B cell (primary cell): ENCODE data around the gene GMCL2. TPM values are rescaled to one million over a fixed set of nuclear protein-coding genes. Genes with fewer than 3 reads are reported as not detected.

Experiments
- ATAC-seq: fragments of 200-7000 bp; cut with Tn5 transposase; one replicate; pipeline ENCODE4 v1.10.0; 2021; ENCODE audit warnings: low read depth, mild to moderate bottlenecking, moderate number of reproducible peaks, moderate library complexity
- CTCF ChIA-PET: fragments of 350-600 bp; sonication (Branson Sonifier 250); formaldehyde crosslinking; loops from one replicate; lab custom pipeline; 2021; ENCODE audit warnings: antibody characterized with exemption, inconsistent platforms; lab: Charles Lee
- POLR2A ChIA-PET: fragments of 350-600 bp; sonication (Branson Sonifier 250); formaldehyde crosslinking; loops from one replicate; lab custom pipeline; 2021; ENCODE audit warnings: antibody characterized with exemption; lab: Charles Lee
- DNase-seq: peaks from one replicate; pipeline ENCODE4 v3.0.0; 2013
- H2AFZ ChIP-seq: 2 replicates; pipeline ENCODE4 v1.6.1; 2012; ENCODE audit warnings: mild to moderate bottlenecking, low read depth, low read length; ENCODE audit not compliant: insufficient read depth, poor library complexity, severe bottlenecking
- H3K27ac ChIP-seq, 2 donors: 1 replicate in 1 of 2; 2 replicates in 1 of 2; pipeline ENCODE4 v1.5.1; 2012 to 2013; ENCODE audit warnings: low read length in 2 of 2, mild to moderate bottlenecking in 2 of 2, moderate library complexity in 1 of 2
- H3K27me3 ChIP-seq, 4 experiments: fragments of 200-600 bp in 1 of 4; sonication (generic) in 1 of 4; replicated peaks in 1 of 4; 1 replicate in 2 of 4; 2 replicates in 2 of 4; pipeline versions ENCODE4 v1.6.1 to v1.7.0; 2013 to 2016; ENCODE audit warnings: low read length in 3 of 4, mild to moderate bottlenecking in 2 of 4, mixed read lengths in 1 of 4, moderate library complexity in 1 of 4; ENCODE audit not compliant: insufficient read depth in 4 of 4, control insufficient read depth in 3 of 4; ENCODE audit errors: control extremely low read depth in 1 of 4
- H3K36me3 ChIP-seq, 2 experiments: replicated peaks in 1 of 2; 1 replicate in 1 of 2; 2 replicates in 1 of 2; pipeline versions ENCODE4 v1.6.1 to v1.7.1; 2013; ENCODE audit warnings: low read length in 1 of 2; ENCODE audit not compliant: insufficient read depth in 2 of 2, control insufficient read depth in 1 of 2; ENCODE audit errors: control extremely low read depth in 1 of 2, extremely low read depth in 1 of 2
- H3K4me1 ChIP-seq, 2 donors: fragments of 200-600 bp in 1 of 2; sonication (generic) in 1 of 2; 1 replicate in 1 of 2; 2 replicates in 1 of 2; pipeline versions ENCODE4 v1.5.1 to v1.6.1; 2013 to 2017; ENCODE audit warnings: low read length in 2 of 2; ENCODE audit not compliant: control insufficient read depth in 2 of 2, insufficient read depth in 2 of 2
- H3K4me2 ChIP-seq: replicated peaks from 2 replicates; pipeline ENCODE3; 2012; ENCODE audit warnings: mild to moderate bottlenecking, low read depth, low read length; ENCODE audit not compliant: poor library complexity, severe bottlenecking
- H3K4me3 ChIP-seq, 5 experiments: fragments of 200-600 bp in 1 of 5; sonication (generic) in 1 of 5; 1 replicate in 3 of 5; 2 replicates in 2 of 5; pipeline versions ENCODE4 v1.5.1 to v1.7.0; 2011 to 2016; ENCODE audit warnings: low read length in 4 of 5, mild to moderate bottlenecking in 4 of 5, low read depth in 2 of 5, control low read depth in 1 of 5, moderate library complexity in 1 of 5; ENCODE audit not compliant: insufficient read depth in 1 of 5; ENCODE audit errors: control extremely low read depth in 1 of 5, extremely low read depth in 1 of 5
- H3K79me2 ChIP-seq: fragments of 200-600 bp; sonication (generic); one replicate; pipeline ENCODE4 v1.6.0; 2016; ENCODE audit warnings: low read length; ENCODE audit not compliant: control insufficient read depth, insufficient read depth
- H3K9ac ChIP-seq: fragments of 200-600 bp; sonication (generic); 2 replicates; pipeline ENCODE4 v1.6.1; 2017; ENCODE audit warnings: mild to moderate bottlenecking, low read length, moderate library complexity
- H3K9me3 ChIP-seq, 3 donors: one replicate each; pipeline versions ENCODE4 v1.6.1 to v1.7.1; 2013; ENCODE audit warnings: low read length in 2 of 3; ENCODE audit not compliant: control insufficient read depth in 2 of 3, insufficient read depth in 1 of 3; ENCODE audit errors: control extremely low read depth in 1 of 3
- H4K20me1 ChIP-seq: 2 replicates; pipeline ENCODE4 v1.6.0; 2012; ENCODE audit warnings: mild to moderate bottlenecking, low read length; ENCODE audit not compliant: insufficient read depth, control insufficient read depth, poor library complexity, severe bottlenecking
- H3K27ac Mint-ChIP-seq: one replicate; pipeline ENCODE4 v1.8.0; 2021; ENCODE audit warnings: mixed read lengths
- H3K27me3 Mint-ChIP-seq: one replicate; pipeline ENCODE4 v1.8.0; 2021; ENCODE audit warnings: mixed read lengths
- H3K4me1 Mint-ChIP-seq: one replicate; pipeline ENCODE4 v1.8.0; 2021; ENCODE audit warnings: mixed read lengths
- H3K4me3 Mint-ChIP-seq: one replicate; pipeline ENCODE4 v1.8.0; 2021; ENCODE audit warnings: mixed read lengths
- H3K9me3 Mint-ChIP-seq: one replicate; pipeline ENCODE4 v1.8.0; 2022; ENCODE audit warnings: mixed read lengths; ENCODE audit not compliant: insufficient read depth
- EZH2 ChIP-seq: IDR thresholded peaks from 2 replicates; pipeline ENCODE4 v1.6.1; 2012; ENCODE audit warnings: borderline replicate concordance, low read depth, mild to moderate bottlenecking, moderate library complexity, low read length; ENCODE audit not compliant: insufficient read depth, poor library complexity, severe bottlenecking
- WGBS: methylation state at CpG from one replicate; pipeline ENCODE4 v1.1.5; 2013; ENCODE audit warnings: missing lambda C conversion rate; ENCODE audit not compliant: insufficient coverage; 5-methylcytosine and 5-hydroxymethylcytosine counted together
- intact Hi-C: fragments of 100-400 bp; cut with micrococcal nuclease; formaldehyde crosslinking; loops from one replicate; pipeline ENCODE4 v1.10.0; 2022
- polyA plus RNA-seq: library from polyadenylated mRNA; depleted of rRNA; stranded (reverse); fragments of >200 nt; gene quantifications from 2 replicates; pipeline ENCODE4 v1.2.3, GENCODE V29; 2012
- total RNA-seq, 2 donors: library from RNA; stranded (reverse); fragments of 120-200 nt in 1 of 2; gene quantifications; 1 replicate in 1 of 2; 2 replicates in 1 of 2; pipeline versions ENCODE4 v1.2.3 to v1.2.4, GENCODE V29; 2013 to 2022
- TF ChIP-seq, protein P1 (sequence below): fragments of 200-600 bp; IDR thresholded peaks from one replicate; pipeline ENCODE4 v1.8.0; 2022; ENCODE audit warnings: antibody characterized with exemption, mild to moderate bottlenecking

The GMCL2 gene
- total and polyA plus RNA-seq, 2 donors (not counting 1 experiment from before 2014, with no cell fraction given): not detected

GRCh38 chr5:178152491-178153444, 34.4 kb downstream of the GMCL2 start:
- WGBS: 97% methylated on average over 10 of the region's 31 CpGs
- Histone ChIP-seq H3K36me3 (peaks cover 2 to 42% of the 10 kb centered on the region in 2 experiments), H3K9me3 (no peaks in the 10 kb centered on the region), H3K4me1 (peaks cover 12 to 20% of the 10 kb centered on the region in 2 donors), H3K9ac (peak overlapping the region; percentile 78), H2AFZ (peak overlapping the region; percentile 89), H4K20me1 (peaks cover 35% of the 10 kb centered on the region), H3K4me2 (peak overlapping the region; percentile 94), H3K27me3 (no peaks in the 10 kb centered on the region), H3K79me2 (peaks cover 25% of the 10 kb centered on the region), H3K27ac (peak overlapping the region in 1 of 2 donors; percentile 70), H3K4me3 (peak overlapping the region; percentile 69 to 85 (median 75))
- ATAC-seq (no peak), DNase-seq (no peak)
- TF ChIP-seq, protein P1, sequence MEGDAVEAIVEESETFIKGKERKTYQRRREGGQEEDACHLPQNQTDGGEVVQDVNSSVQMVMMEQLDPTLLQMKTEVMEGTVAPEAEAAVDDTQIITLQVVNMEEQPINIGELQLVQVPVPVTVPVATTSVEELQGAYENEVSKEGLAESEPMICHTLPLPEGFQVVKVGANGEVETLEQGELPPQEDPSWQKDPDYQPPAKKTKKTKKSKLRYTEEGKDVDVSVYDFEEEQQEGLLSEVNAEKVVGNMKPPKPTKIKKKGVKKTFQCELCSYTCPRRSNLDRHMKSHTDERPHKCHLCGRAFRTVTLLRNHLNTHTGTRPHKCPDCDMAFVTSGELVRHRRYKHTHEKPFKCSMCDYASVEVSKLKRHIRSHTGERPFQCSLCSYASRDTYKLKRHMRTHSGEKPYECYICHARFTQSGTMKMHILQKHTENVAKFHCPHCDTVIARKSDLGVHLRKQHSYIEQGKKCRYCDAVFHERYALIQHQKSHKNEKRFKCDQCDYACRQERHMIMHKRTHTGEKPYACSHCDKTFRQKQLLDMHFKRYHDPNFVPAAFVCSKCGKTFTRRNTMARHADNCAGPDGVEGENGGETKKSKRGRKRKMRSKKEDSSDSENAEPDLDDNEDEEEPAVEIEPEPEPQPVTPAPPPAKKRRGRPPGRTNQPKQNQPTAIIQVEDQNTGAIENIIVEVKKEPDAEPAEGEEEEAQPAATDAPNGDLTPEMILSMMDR: no peak
- no peak for TF ChIP-seq EZH2
- H3K27me3 Mint-ChIP-seq: no peaks in the 10 kb centered on the region
- ChIA-PET POLR2A (interaction anchor here (0.6 to 1.2 kb wide), 5 partner anchors 14 to 51 kb away, joined by 3 to 8 read pairs (median 4); partner anchors contain the start of genes HNRNPAB and RMND5B), CTCF (interaction anchor here (0.8 to 22.8 kb wide), 9 partner anchors 10 to 82 kb away, joined by 3 to 540 read pairs (median 3); no protein-coding TSS in a partner anchor)
- H3K4me1 Mint-ChIP-seq: peaks cover 30% of the 10 kb centered on the region
- intact Hi-C loops: no loop called here
- no peaks in the 10 kb centered on the region for H3K9me3 Mint-ChIP-seq
- peak overlapping the region; percentile 97 for H3K4me3 Mint-ChIP-seq
- peak overlapping the region; percentile 86 for H3K27ac Mint-ChIP-seq
